H1 (cell line): ENCODE results near the gene LMX1A. TPM values are rescaled to one million over a fixed set of nuclear protein-coding genes. Genes with fewer than 3 reads are reported as not detected.

Experiments used
- ATF3 ChIP-seq: IDR thresholded peaks from 2 replicates; pipeline ENCODE4 v1.6.1; 2011; ENCODE audit warnings: low read depth, mild to moderate bottlenecking, low read length; ENCODE audit not compliant: insufficient read depth
- CTBP2 ChIP-seq: IDR thresholded peaks from 2 replicates; pipeline ENCODE4 v1.7.0; 2011; ENCODE audit warnings: borderline replicate concordance, mild to moderate bottlenecking, moderate library complexity, mixed read lengths, low read length; ENCODE audit not compliant: insufficient read depth, insufficient read length
- GABPA ChIP-seq: IDR thresholded peaks from 2 replicates; pipeline ENCODE4 v1.6.1; 2011; ENCODE audit warnings: mild to moderate bottlenecking, low read length, moderate library complexity, borderline replicate concordance; ENCODE audit not compliant: insufficient read depth
- HDAC2 ChIP-seq, 2 experiments: fragments of 300-600 bp in 1 of 2; sonication (generic) in 1 of 2; IDR thresholded peaks; 2 replicates each; pipeline ENCODE4 v1.6.1; 2011 to 2012; ENCODE audit warnings: low read depth in 2 of 2, low read length in 2 of 2, mild to moderate bottlenecking in 2 of 2, moderate library complexity in 2 of 2, borderline replicate concordance in 1 of 2, inconsistent platforms in 1 of 2
- polyA plus RNA-seq, 7 experiments: library from polyadenylated mRNA; depleted of rRNA in 3 of 7; stranded (reverse) in 5 of 7; unstranded in 2 of 7; fragments of >200 nt in 5 of 7; fragments of 200-250 nt in 2 of 7; gene quantifications; 1 replicate in 5 of 7; 2 replicates in 1 of 7; 4 replicates in 1 of 7; pipeline versions ENCODE4 v1.2.1 to v1.2.3, GENCODE V29; 2011 to 2013; ENCODE audit warnings: missing spikeins in 2 of 7, mixed read lengths in 2 of 7
- total RNA-seq: library from RNA; stranded (reverse); fragmentation: NEBNext Ultra II Directional; extraction: Animal tissue kit (Norgen Biotek cat#: 25700); gene quantifications from 2 replicates; pipeline ENCODE4 v1.2.1, GENCODE V29; 2021

The LMX1A gene
- total and polyA plus RNA-seq, 2 of the 8 experiments (the other 6 are each of a cell fraction or from before 2014, with no cell fraction given), result not detected

GRCh38 chr1:165152109-165152508 is 204.4 kb downstream of the LMX1A start (continued):
- TF ChIP-seq CTBP2, result no peak
- TF ChIP-seq HDAC2 (IDR thresholded peaks at IDR 0.05; ENCODE audit: borderline replicate concordance in 1 of 2, low read depth in 2 of 2, low read length in 2 of 2), result no peak
- TF ChIP-seq ATF3, result no peak
- no peak for TF ChIP-seq GABPA

Other genes starting within 250 kb of the LMX1A start
- gene RXRG, start 88.4 kb upstream of the LMX1A start, total RNA-seq, result not detected in 2 replicates
- not detected in 2 replicates for gene RXRG, start 88.4 kb upstream of the LMX1A start, polyA plus RNA-seq (2011; rRNA removed)
- gene LRRC52, start 187.3 kb upstream of the LMX1A start, total RNA-seq, result not detected in 2 replicates
- 0.05 TPM in 1 of 2 replicates, not detected in the other for gene LRRC52, start 187.3 kb upstream of the LMX1A start, polyA plus RNA-seq (2011; rRNA removed)